Prostate gland (tissue), 2 donors: ENCODE results near the gene MPPED2. TPM values are rescaled to one million over a fixed set of nuclear protein-coding genes. Genes with fewer than 3 reads are reported as not detected.

Experiments
- DNase-seq: peaks from one replicate; pipeline ENCODE4 v3.0.0-alpha.2; 2019; ENCODE audit warnings: low spot score
- H3K27ac ChIP-seq, 2 donors: fragments of 200-600 bp; sonication (generic); 2 replicates each; pipeline ENCODE4 v1.5.1; 2017 to 2019
- H3K27me3 ChIP-seq: fragments of 200-600 bp; sonication (generic); replicated peaks from 2 replicates; pipeline ENCODE4 v1.5.1; 2019; ENCODE audit not compliant: insufficient read depth
- H3K36me3 ChIP-seq, 2 donors: fragments of 200-600 bp; sonication (generic); 1 replicate in 1 of 2; 2 replicates in 1 of 2; pipeline versions ENCODE4 v1.5.1 to v1.8.1; 2017 to 2019
- H3K4me1 ChIP-seq: fragments of 200-600 bp; sonication (generic); replicated peaks from 2 replicates; pipeline ENCODE4 v1.5.1; 2019
- H3K4me3 ChIP-seq, 2 donors: fragments of 200-600 bp; sonication (generic); 2 replicates each; pipeline ENCODE4 v1.5.1; 2017 to 2019
- H3K9me3 ChIP-seq: fragments of 200-600 bp; sonication (generic); 2 replicates; pipeline ENCODE4 v1.5.1; 2017
- CTCF ChIP-seq, 4 experiments: fragments of 200-600 bp in 2 of 4; fragments of 450-650 bp in 2 of 4; sonication (generic) in 2 of 4; IDR thresholded peaks; 1 replicate in 3 of 4; 2 replicates in 1 of 4; pipeline ENCODE4 v1.5.1; 2016 to 2019; ENCODE audit warnings: antibody characterized with exemption in 4 of 4, mild to moderate bottlenecking in 2 of 4, moderate library complexity in 2 of 4
- POLR2A ChIP-seq: fragments of 450-650 bp; IDR thresholded peaks from one replicate; pipeline ENCODE4 v1.6.1; 2016; ENCODE audit warnings: antibody characterized with exemption, mild to moderate bottlenecking
- POLR2AphosphoS5 ChIP-seq: sonication (generic); formaldehyde crosslinking; IDR thresholded peaks from one replicate; pipeline ENCODE4 v1.6.1; 2017; ENCODE audit warnings: antibody characterized with exemption
- WGBS: methylation state at CpG from one replicate; pipeline ENCODE4 v1.1.5; 2018; 5-methylcytosine and 5-hydroxymethylcytosine counted together
- intact Hi-C: fragments of 100-400 bp; cut with DNase I; formaldehyde crosslinking; loops from one replicate; pipeline ENCODE4 v1.14.2; 2022
- total RNA-seq, 2 donors: library from RNA; depleted of rRNA; stranded (reverse); fragments of >200 nt; gene quantifications; one replicate each; pipeline ENCODE4 v1.1.0, GENCODE V29; 2016

The MPPED2 gene
- total RNA-seq, 2 donors from 2014 or later = 28.4 to 34.9 TPM

- intact Hi-C loops = no loop called here
- Histone ChIP-seq H3K36me3 (no peaks in the 10 kb centered on the region), H3K27ac (no peak overlapping the region), H3K9me3 (no peaks in the 10 kb centered on the region), H3K27me3 (no peaks in the 10 kb centered on the region), H3K4me3 (no peak overlapping the region), H3K4me1 (no peaks in the 10 kb centered on the region)
- 13% methylated on average over 8 of the region's 8 CpGs for WGBS
- TF ChIP-seq POLR2AphosphoS5 (no peak), CTCF (IDR thresholded peaks at IDR 0.05) (no peak), POLR2A (no peak)
- no peak for DNase-seq
Observed at GRCh38 chr11:30395751-30396150, 190.4 kb downstream of the MPPED2 start.

- TF ChIP-seq POLR2AphosphoS5 (no peak), POLR2A (no peak), CTCF (IDR thresholded peaks at IDR 0.05) (no peak)
- Histone ChIP-seq H3K9me3 (no peaks in the 10 kb centered on the region), H3K4me1 (no peaks in the 10 kb centered on the region), H3K27me3 (no peaks in the 10 kb centered on the region), H3K36me3 (no peaks in the 10 kb centered on the region), H3K27ac (peak overlapping the region in 1 of 2 donors; percentile 1), H3K4me3 (no peak overlapping the region)
- no peak for DNase-seq
- intact Hi-C loops = no loop called here
- whole genome bisulfite sequencing = 44% methylated on average over 1 of the region's 1 CpG
Observed at GRCh38 chr11:30393012-30393411, 193.1 kb downstream of the MPPED2 start.

- H3K36me3 ChIP-seq = no peaks in the 10 kb centered on the region
- H3K4me1 ChIP-seq = no peaks in the 10 kb centered on the region
- 13% methylated on average over 5 of the region's 5 CpGs for WGBS
- no peaks in the 10 kb centered on the region for H3K9me3 ChIP-seq
- intact Hi-C loops = no loop called here
- no peak for DNase-seq
- no peaks in the 10 kb centered on the region for H3K27me3 ChIP-seq
- H3K4me3 ChIP-seq = no peak overlapping the region
- TF ChIP-seq CTCF (IDR thresholded peaks at IDR 0.05) (no peak), POLR2AphosphoS5 (peak; percentile 7), POLR2A (no peak)
- peak overlapping the region; percentile 1 to 6 for H3K27ac ChIP-seq
Observed at GRCh38 chr11:30392221-30392784, 193.8 kb downstream of the MPPED2 start.

- Histone ChIP-seq H3K4me1 (no peaks in the 10 kb centered on the region), H3K4me3 (no peak overlapping the region), H3K36me3 (no peaks in the 10 kb centered on the region), H3K9me3 (no peaks in the 10 kb centered on the region), H3K27me3 (no peaks in the 10 kb centered on the region), H3K27ac (no peak overlapping the region)
- TF ChIP-seq POLR2AphosphoS5 = no peak
- no peak for TF ChIP-seq CTCF (IDR thresholded peaks at IDR 0.05)
- no peak for TF ChIP-seq POLR2A
- intact Hi-C loops = no loop called here
- no peak for DNase-seq
- 74% methylated on average over 3 of the region's 3 CpGs for WGBS
Observed at GRCh38 chr11:30388957-30389356, 197.2 kb downstream of the MPPED2 start.
